Raji (cell line): ENCODE data around the gene RB1.

Source experiments
- POLR2A ChIP-seq: IDR thresholded peaks from 2 replicates; pipeline ENCODE4 v1.6.1; 2011; ENCODE audit warnings: low read depth, low read length, control low read depth; ENCODE audit not compliant: insufficient read depth

RB1 gene

GRCh38 chr13:48448285-48448958 is 144.9 kb downstream of the RB1 start:
- TF ChIP-seq POLR2A = no peak

DNA sequence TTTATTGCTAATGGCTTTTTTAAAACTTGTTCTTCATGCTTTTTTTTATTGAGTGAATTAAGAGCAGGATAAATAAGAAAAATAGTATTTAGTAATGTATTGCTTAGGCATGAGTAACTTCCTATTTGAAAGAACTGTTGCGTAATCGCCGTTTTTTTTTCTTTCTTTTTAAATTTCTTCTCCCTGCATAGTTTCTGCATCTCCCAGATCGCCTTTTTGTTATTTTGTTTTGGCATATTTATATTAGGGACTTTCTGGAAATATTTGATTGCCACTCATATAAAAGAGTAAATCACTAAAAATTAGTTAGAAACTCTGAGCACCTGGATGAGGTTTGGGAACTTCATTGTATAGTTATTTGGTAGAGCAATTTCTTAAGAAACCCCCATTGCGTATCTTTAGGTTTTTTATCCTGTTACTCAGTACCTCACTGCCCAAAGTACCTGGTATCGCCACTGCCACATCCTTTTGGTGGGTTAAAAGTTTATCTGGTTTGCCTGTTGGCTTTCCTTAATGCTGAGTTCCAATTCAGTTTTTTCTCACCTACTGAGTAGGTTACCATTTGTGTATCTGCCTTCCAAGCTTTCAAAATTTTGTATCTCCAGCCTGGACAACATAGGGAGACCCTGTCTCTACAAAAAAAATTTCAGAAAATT is 145.5 kb downstream of the RB1 start:
- no peak for TF ChIP-seq POLR2A

DNA sequence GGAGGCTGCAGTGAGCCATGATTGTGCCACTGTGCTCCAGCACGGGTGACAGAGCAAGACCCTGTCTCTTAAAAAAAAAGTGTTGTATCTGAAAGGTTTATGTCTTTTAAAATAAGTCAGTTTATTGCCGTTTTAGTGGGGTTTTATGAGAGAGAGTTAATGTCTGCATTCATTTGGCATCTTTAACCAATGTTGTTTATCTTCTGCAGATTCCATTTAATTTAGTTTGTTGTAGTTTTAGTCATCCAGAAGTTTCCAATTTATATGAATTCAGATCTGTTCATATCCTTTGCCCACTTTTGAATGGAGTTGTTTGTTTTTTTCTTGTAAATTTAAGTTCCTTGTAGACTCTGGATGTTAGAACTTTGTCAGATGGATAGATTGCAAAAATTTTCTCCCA is 146.1 kb downstream of the RB1 start:
- TF ChIP-seq POLR2A = no peak

DNA sequence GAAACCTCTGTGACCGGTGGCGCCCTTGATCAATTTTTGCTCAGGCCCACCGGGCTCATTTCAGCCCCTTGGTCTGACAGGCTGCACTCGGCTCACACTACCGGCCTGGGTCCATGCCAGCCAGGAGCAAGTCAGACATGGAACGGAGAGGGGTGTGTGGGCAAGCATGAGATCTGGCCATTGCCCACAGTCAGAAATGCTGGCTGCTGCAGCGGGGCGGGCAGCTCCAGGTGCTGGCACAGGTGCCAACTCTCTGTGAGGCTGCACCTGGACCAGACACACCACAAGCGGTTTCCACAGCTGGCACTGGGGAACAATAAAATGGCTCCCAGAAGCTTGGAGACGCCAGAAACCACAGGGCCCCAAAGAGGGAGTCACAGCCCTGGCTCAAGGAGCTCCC is 153.0 kb downstream of the RB1 start:
- TF ChIP-seq POLR2A = no peak

GRCh38 chr13:48457578-48458242 is 154.2 kb downstream of the RB1 start:
- no peak for TF ChIP-seq POLR2A

GRCh38 chr13:48475230-48475629 is 171.7 kb downstream of the RB1 start:
- no peak for TF ChIP-seq POLR2A

GRCh38 chr13:48476215-48476614 is 172.7 kb downstream of the RB1 start:
- no peak for TF ChIP-seq POLR2A

DNA sequence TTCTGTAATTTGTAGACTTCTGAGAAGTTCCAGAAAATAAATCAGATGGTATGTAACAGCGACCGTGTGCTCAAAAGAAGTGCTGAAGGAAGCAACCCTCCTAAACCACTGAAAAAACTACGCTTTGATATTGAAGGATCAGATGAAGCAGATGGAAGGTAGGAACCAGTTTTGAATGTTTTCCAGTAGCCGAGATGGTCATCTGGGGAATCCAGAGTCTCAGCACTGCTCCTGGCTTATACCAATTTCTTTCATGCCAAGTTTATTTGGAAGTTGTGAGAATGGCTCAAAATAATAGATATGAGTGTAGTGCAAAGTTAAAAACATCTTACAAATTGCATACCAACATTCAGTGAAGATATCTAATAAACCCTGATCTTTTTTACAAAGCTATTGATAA is 173.1 kb downstream of the RB1 start:
- TF ChIP-seq POLR2A = no peak

DNA sequence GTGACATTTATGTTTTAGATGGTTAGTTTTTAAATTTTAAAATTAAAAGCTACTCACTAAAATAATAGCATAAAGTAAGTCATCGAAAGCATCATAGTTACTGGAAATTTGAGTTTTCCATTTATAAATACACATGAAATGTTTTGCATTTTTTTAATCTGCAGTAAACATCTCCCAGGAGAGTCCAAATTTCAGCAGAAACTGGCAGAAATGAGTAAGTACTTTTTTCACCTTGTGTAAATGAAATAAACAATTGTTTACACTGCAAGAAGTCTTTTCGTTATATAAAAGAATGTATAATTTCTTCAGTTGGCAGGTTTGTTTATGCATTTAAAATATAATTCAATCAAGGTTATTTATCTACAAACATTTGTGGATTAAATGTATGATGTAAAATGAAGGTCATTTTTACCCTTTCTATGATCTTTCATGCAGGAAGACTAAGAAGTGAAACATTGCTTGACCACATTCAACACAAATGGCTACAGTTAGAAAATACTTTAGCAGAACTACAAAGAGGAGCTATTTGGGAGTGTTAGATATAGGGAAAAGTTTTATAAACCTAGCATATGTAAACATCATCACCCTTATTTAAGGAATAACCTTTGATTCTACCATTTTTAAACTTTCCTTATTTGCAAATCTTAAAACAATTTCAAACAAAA is 173.8 kb downstream of the RB1 start:
- TF ChIP-seq POLR2A = no peak

- no peak for TF ChIP-seq POLR2A
Measured at GRCh38 chr13:48478391-48478790, 174.8 kb downstream of the RB1 start.

DNA sequence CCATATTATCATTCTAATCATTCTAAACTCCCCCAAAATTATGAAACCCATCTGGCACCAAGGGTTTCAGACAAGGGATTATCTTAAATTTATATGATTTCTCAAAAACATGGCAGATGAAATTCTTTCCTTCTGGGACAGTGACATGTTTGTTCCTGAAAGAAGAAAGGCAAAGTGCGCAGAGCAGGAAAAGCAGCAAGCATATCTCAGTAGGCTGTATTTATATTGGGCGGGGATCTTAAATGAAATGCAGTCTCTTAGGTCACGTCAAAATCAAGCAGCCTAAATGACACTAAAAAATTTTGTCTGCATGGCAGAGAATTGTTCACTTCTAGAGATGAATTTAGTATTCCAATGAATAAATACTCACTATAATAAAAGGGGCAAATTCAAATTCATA is 180.0 kb downstream of the RB1 start:
- TF ChIP-seq POLR2A = no peak

GRCh38 chr13:48485432-48485831 is 181.9 kb downstream of the RB1 start:
- no peak for TF ChIP-seq POLR2A

- no peak for TF ChIP-seq POLR2A
Measured at GRCh38 chr13:48486362-48486761, 182.8 kb downstream of the RB1 start.

- TF ChIP-seq POLR2A = no peak
Measured at GRCh38 chr13:48486836-48487235, 183.3 kb downstream of the RB1 start.

GRCh38 chr13:48487968-48488367 is 184.4 kb downstream of the RB1 start:
- no peak for TF ChIP-seq POLR2A

DNA sequence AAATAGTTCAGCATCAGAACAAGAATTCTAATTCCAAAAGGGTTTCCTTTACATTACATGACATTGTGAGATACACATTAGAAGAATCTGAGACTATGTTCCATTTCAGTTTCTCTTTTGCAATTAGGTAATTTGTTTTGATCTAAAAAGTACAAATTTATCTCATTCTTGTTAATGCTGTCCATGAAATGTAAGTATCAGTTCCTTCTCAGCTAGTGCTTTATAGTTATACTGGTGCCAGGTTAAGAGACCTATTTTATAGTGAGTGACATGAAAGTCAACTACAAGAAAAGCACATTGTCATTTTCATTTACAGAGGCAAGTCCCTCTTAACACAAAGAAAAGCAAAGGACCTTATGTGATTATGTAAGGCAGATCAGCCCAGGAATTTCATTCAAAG is 185.4 kb downstream of the RB1 start:
- TF ChIP-seq POLR2A = no peak
